Measurements from ENCODE around the gene MYDGF. TPM values are rescaled to one million over a fixed set of nuclear protein-coding genes. Genes with fewer than 3 reads are reported as not detected.

Gene MYDGF
- total and polyA plus RNA-seq, 3 experiments from 2014 or later: 83.2 to 146 (median 88.6) TPM

- Histone ChIP-seq H3K4me3 (ENCODE audit: low read length) (no peak overlapping the region), H3K9me3 (ENCODE audit: low read length) (no peaks in the 10 kb centered on the region)
Observed at GRCh38 chr19:4654437-4655361, 15.4 kb downstream of the MYDGF start.

GRCh38 chr19:4653793-4654436 lies 16.2 kb downstream of the MYDGF start:
- H3K4me1 Mint-ChIP-seq: peaks cover 0 to 5% (median 2%) of the 10 kb centered on the region in 3 donors
- H3K27ac Mint-ChIP-seq: peak overlapping the region in 2 of 8 donors; percentile 39 to 41
- POLR2A ChIA-PET: no interaction called here
- no peaks in the 10 kb centered on the region for H3K9me3 Mint-ChIP-seq
- no peak for DNase-seq
- CTCF ChIA-PET: interaction anchor here (0.6 kb wide), 1 partner anchor 79 kb away, joined by 3 read pairs; no protein-coding TSS in a partner anchor
- H3K27me3 Mint-ChIP-seq: no peaks in the 10 kb centered on the region
- peaks cover 4 to 50% (median 9%) of the 10 kb centered on the region in 3 donors for H3K36me3 Mint-ChIP-seq
- no peak overlapping the region for H3K4me3 Mint-ChIP-seq
- H3K27me3 ChIP-seq (ENCODE audit: insufficient read depth, low read length, poor library complexity, severe bottlenecking): no peaks in the 10 kb centered on the region
- H3K4me1 ChIP-seq (ENCODE audit: insufficient read depth, low read length): no peaks in the 10 kb centered on the region
- H3K27ac ChIP-seq (ENCODE audit: low read depth, low read length): no peak overlapping the region
- peaks cover 5% of the 10 kb centered on the region for H3K36me3 ChIP-seq (ENCODE audit: insufficient read depth, low read length)
- no peaks in the 10 kb centered on the region for H3K9me3 ChIP-seq (ENCODE audit: low read length)
- H3K4me3 ChIP-seq (ENCODE audit: low read length): no peak overlapping the region

More at GRCh38 chr19:4654437-4655361, 15.4 kb downstream of the MYDGF start:
- CTCF ChIA-PET: no interaction called here
- Histone ChIP-seq H3K4me1 (ENCODE audit: insufficient read depth, low read length) (no peaks in the 10 kb centered on the region), H3K36me3 (ENCODE audit: insufficient read depth, low read length) (peaks cover 9% of the 10 kb centered on the region), H3K27me3 (ENCODE audit: insufficient read depth, low read length, poor library complexity, severe bottlenecking) (no peaks in the 10 kb centered on the region), H3K27ac (ENCODE audit: low read depth, low read length) (no peak overlapping the region)
- H3K9me3 Mint-ChIP-seq: no peaks in the 10 kb centered on the region
- H3K27me3 Mint-ChIP-seq: no peaks in the 10 kb centered on the region
- no peak for DNase-seq
- no peak overlapping the region for H3K4me3 Mint-ChIP-seq
- H3K27ac Mint-ChIP-seq: peak overlapping the region in 5 of 8 donors; percentile 36 to 88 (median 51)
- H3K4me1 Mint-ChIP-seq: peaks cover 0 to 5% (median 0%) of the 10 kb centered on the region in 3 donors
- POLR2A ChIA-PET: no interaction called here
- peaks cover 4 to 57% (median 9%) of the 10 kb centered on the region in 3 donors for H3K36me3 Mint-ChIP-seq

GRCh38 chr19:4652075-4652474 lies 18.1 kb downstream of the MYDGF start:
- ChIA-PET CTCF (no interaction called here), POLR2A (no interaction called here)
- Mint-ChIP-seq H3K27ac (no peak overlapping the region), H3K4me3 (no peak overlapping the region), H3K36me3 (peaks cover 4 to 35% (median 9%) of the 10 kb centered on the region in 3 donors), H3K4me1 (peaks cover 0 to 6% (median 2%) of the 10 kb centered on the region in 3 donors), H3K27me3 (no peaks in the 10 kb centered on the region), H3K9me3 (no peaks in the 10 kb centered on the region)
- Histone ChIP-seq H3K27me3 (ENCODE audit: insufficient read depth, low read length, poor library complexity, severe bottlenecking) (no peaks in the 10 kb centered on the region), H3K4me1 (ENCODE audit: insufficient read depth, low read length) (no peaks in the 10 kb centered on the region), H3K27ac (ENCODE audit: low read depth, low read length) (no peak overlapping the region), H3K9me3 (ENCODE audit: low read length) (no peaks in the 10 kb centered on the region), H3K36me3 (ENCODE audit: insufficient read depth, low read length) (peaks cover 5% of the 10 kb centered on the region), H3K4me3 (ENCODE audit: low read length) (no peak overlapping the region)
- no peak for DNase-seq

- peaks cover 4 to 34% (median 7%) of the 10 kb centered on the region in 3 donors for H3K36me3 Mint-ChIP-seq
- no peaks in the 10 kb centered on the region for H3K27me3 Mint-ChIP-seq
- H3K9me3 ChIP-seq (ENCODE audit: low read length): no peaks in the 10 kb centered on the region
Observed at GRCh38 chr19:4650159-4650558, 20.0 kb downstream of the MYDGF start.

GRCh38 chr19:4649392-4650047 lies 20.6 kb downstream of the MYDGF start:
- POLR2A ChIA-PET: no interaction called here
- H3K27me3 Mint-ChIP-seq: no peaks in the 10 kb centered on the region

More at GRCh38 chr19:4650159-4650558, 20.0 kb downstream of the MYDGF start:
- Histone ChIP-seq H3K27me3 (ENCODE audit: insufficient read depth, low read length, poor library complexity, severe bottlenecking) (no peaks in the 10 kb centered on the region), H3K4me1 (ENCODE audit: insufficient read depth, low read length) (no peaks in the 10 kb centered on the region), H3K36me3 (ENCODE audit: insufficient read depth, low read length) (peaks cover 4% of the 10 kb centered on the region), H3K4me3 (ENCODE audit: low read length) (no peak overlapping the region), H3K27ac (ENCODE audit: low read depth, low read length) (no peak overlapping the region)
- Mint-ChIP-seq H3K27ac (peak overlapping the region in 1 of 8 donors; percentile 33), H3K9me3 (no peaks in the 10 kb centered on the region), H3K4me3 (no peak overlapping the region), H3K4me1 (peaks cover 0 to 11% (median 3%) of the 10 kb centered on the region in 3 donors)
- POLR2A ChIA-PET: no interaction called here
- CTCF ChIA-PET: interaction anchor here (3.7 kb wide), 1 partner anchor 14 kb away, joined by 14 read pairs; no protein-coding TSS in a partner anchor
- no peak for DNase-seq

GRCh38 chr19:4647676-4648644 lies 22.2 kb downstream of the MYDGF start:
- Histone ChIP-seq H3K4me1 (ENCODE audit: insufficient read depth, low read length) (no peaks in the 10 kb centered on the region), H3K9me3 (ENCODE audit: low read length) (no peaks in the 10 kb centered on the region), H3K36me3 (ENCODE audit: insufficient read depth, low read length) (no peaks in the 10 kb centered on the region), H3K4me3 (ENCODE audit: low read length) (no peak overlapping the region), H3K27me3 (ENCODE audit: insufficient read depth, low read length, poor library complexity, severe bottlenecking) (no peaks in the 10 kb centered on the region), H3K27ac (ENCODE audit: low read depth, low read length) (no peak overlapping the region)
- H3K4me3 Mint-ChIP-seq: no peak overlapping the region
- ChIA-PET CTCF (interaction anchor here (3.7 kb wide), 1 partner anchor 11 kb away, joined by 14 read pairs; no protein-coding TSS in a partner anchor), POLR2A (interaction anchor here (0.6 kb wide), 2 partner anchors 77 to 356 kb away, joined by 3 to 6 read pairs; no protein-coding TSS in a partner anchor)
- H3K27me3 Mint-ChIP-seq: no peaks in the 10 kb centered on the region
- peaks cover 0 to 6% (median 3%) of the 10 kb centered on the region in 3 donors for H3K4me1 Mint-ChIP-seq
- H3K9me3 Mint-ChIP-seq: no peaks in the 10 kb centered on the region
- DNase-seq: no peak
- H3K36me3 Mint-ChIP-seq: peaks cover 0 to 17% (median 0%) of the 10 kb centered on the region in 3 donors
- H3K27ac Mint-ChIP-seq: no peak overlapping the region

More at GRCh38 chr19:4649392-4650047, 20.6 kb downstream of the MYDGF start:
- Mint-ChIP-seq H3K9me3 (no peaks in the 10 kb centered on the region), H3K4me3 (no peak overlapping the region), H3K4me1 (peaks cover 0 to 7% (median 3%) of the 10 kb centered on the region in 3 donors), H3K36me3 (peaks cover 2 to 27% (median 2%) of the 10 kb centered on the region in 3 donors), H3K27ac (peak overlapping the region in 2 of 8 donors; percentile 24 to 78)
- Histone ChIP-seq H3K27me3 (ENCODE audit: insufficient read depth, low read length, poor library complexity, severe bottlenecking) (no peaks in the 10 kb centered on the region), H3K9me3 (ENCODE audit: low read length) (no peaks in the 10 kb centered on the region), H3K27ac (ENCODE audit: low read depth, low read length) (no peak overlapping the region), H3K4me1 (ENCODE audit: insufficient read depth, low read length) (no peaks in the 10 kb centered on the region), H3K4me3 (ENCODE audit: low read length) (no peak overlapping the region), H3K36me3 (ENCODE audit: insufficient read depth, low read length) (no peaks in the 10 kb centered on the region)
- CTCF ChIA-PET: interaction anchor here (3.7 kb wide), 1 partner anchor 13 kb away, joined by 14 read pairs; no protein-coding TSS in a partner anchor
- no peak for DNase-seq

- no peak overlapping the region for H3K4me3 ChIP-seq (ENCODE audit: low read length)
- no peaks in the 10 kb centered on the region for H3K27me3 ChIP-seq (ENCODE audit: insufficient read depth, low read length, poor library complexity, severe bottlenecking)
- no peak overlapping the region for H3K27ac ChIP-seq (ENCODE audit: low read depth, low read length)
- no peaks in the 10 kb centered on the region for H3K36me3 ChIP-seq (ENCODE audit: insufficient read depth, low read length)
- Mint-ChIP-seq H3K36me3 (peaks cover 0 to 10% (median 0%) of the 10 kb centered on the region in 3 donors), H3K4me3 (no peak overlapping the region), H3K27ac (peak overlapping the region in 1 of 8 donors; percentile 76), H3K9me3 (no peaks in the 10 kb centered on the region), H3K4me1 (peaks cover 6 to 8% (median 8%) of the 10 kb centered on the region in 3 donors), H3K27me3 (no peaks in the 10 kb centered on the region)
- no peaks in the 10 kb centered on the region for H3K9me3 ChIP-seq (ENCODE audit: low read length)
- no peak for DNase-seq
- ChIA-PET POLR2A (no interaction called here), CTCF (interaction anchor here (1.7 kb wide), 1 partner anchor 9 kb away, joined by 13 read pairs; no protein-coding TSS in a partner anchor)
- H3K4me1 ChIP-seq (ENCODE audit: insufficient read depth, low read length): peaks cover 13% of the 10 kb centered on the region
Observed at GRCh38 chr19:4645718-4646117, 24.4 kb downstream of the MYDGF start.

Data from CD8-positive, alpha-beta memory T cell (primary cell).